H1 (cell line): Measurements from ENCODE around the gene CCDC127.
A peak's percentile ranks its signal among the peaks of the same experiment; 100 is the strongest.

Source experiments
- BRCA1 ChIP-seq: IDR thresholded peaks from 2 replicates; pipeline ENCODE4 v1.6.1; 2012; ENCODE audit warnings: low read depth, low read length, improper control_type of control experiment
- CEBPB ChIP-seq: IDR thresholded peaks from 2 replicates; pipeline ENCODE4 v1.6.1; 2012; ENCODE audit warnings: low read depth, low read length
- CTCF ChIP-seq, 3 experiments: IDR thresholded peaks; 1 replicate in 2 of 3; 2 replicates in 1 of 3; pipeline versions ENCODE4 v1.5.1 to v1.6.1; 2011; ENCODE audit warnings: low read length in 3 of 3, mild to moderate bottlenecking in 3 of 3, inconsistent platforms in 2 of 3, low read depth in 1 of 3, moderate library complexity in 1 of 3; ENCODE audit not compliant: insufficient read depth in 1 of 3; ENCODE audit errors: control extremely low read depth in 1 of 3
- EZH2 ChIP-seq: fragments of 200-600 bp; sonication (generic); IDR thresholded peaks from 2 replicates; pipeline ENCODE4 v1.7.1; 2012; ENCODE audit warnings: low read depth, mild to moderate bottlenecking, moderate library complexity, low read length, inconsistent platforms; ENCODE audit not compliant: severe bottlenecking
- KDM5A ChIP-seq: fragments of 200-600 bp; IDR thresholded peaks from 2 replicates; pipeline ENCODE4 v1.7.1; 2012; ENCODE audit warnings: mild to moderate bottlenecking, low read length, inconsistent platforms, mixed read lengths
- POLR2A ChIP-seq, 2 experiments: IDR thresholded peaks; 1 replicate in 1 of 2; 2 replicates in 1 of 2; pipeline ENCODE4 v1.6.1; 2011; ENCODE audit warnings: low read depth in 2 of 2, low read length in 2 of 2, mild to moderate bottlenecking in 2 of 2; ENCODE audit errors: control extremely low read depth in 1 of 2
- RFX5 ChIP-seq: IDR thresholded peaks from 2 replicates; pipeline ENCODE4 v1.6.1; 2011; ENCODE audit warnings: low read depth, low read length, improper control_type of control experiment, borderline replicate concordance
- SIN3A ChIP-seq, 2 experiments: IDR thresholded peaks in 1 of 2; conservative IDR thresholded peaks in 1 of 2; 2 replicates each; pipeline ENCODE4 v1.6.1; 2011 to 2012; ENCODE audit warnings: low read length in 2 of 2, improper control_type of control experiment in 1 of 2, low read depth in 1 of 2, mild to moderate bottlenecking in 1 of 2
- SIRT6 ChIP-seq: IDR thresholded peaks from one replicate; pipeline ENCODE4 v1.7.1; 2012; ENCODE audit warnings: low read length, inconsistent platforms
- SP1 ChIP-seq: IDR thresholded peaks from 2 replicates; pipeline ENCODE4 v1.6.1; 2011; ENCODE audit warnings: low read depth, low read length
- TAF1 ChIP-seq: IDR thresholded peaks from 2 replicates; pipeline ENCODE4 v1.6.1; 2011; ENCODE audit warnings: mild to moderate bottlenecking, low read depth, low read length
- TCF12 ChIP-seq: IDR thresholded peaks from 2 replicates; pipeline ENCODE4 v1.6.1; 2011; ENCODE audit warnings: low read depth, mild to moderate bottlenecking, low read length

- TF ChIP-seq CEBPB (no peak), CTCF (IDR thresholded peaks at IDR 0.05; ENCODE audit: control extremely low read depth in 1 of 3, insufficient read depth in 1 of 3, low read depth in 1 of 3, low read length in 3 of 3) (no peak), SIN3A (conservative IDR thresholded peaks at IDR 0.05 in 1 of 2, IDR thresholded peaks at IDR 0.05 in 1 of 2; ENCODE audit: low read depth in 1 of 2, low read length in 2 of 2) (no peak), SIRT6 (no peak), POLR2A (IDR thresholded peaks at IDR 0.05; ENCODE audit: control extremely low read depth in 1 of 2, low read depth in 2 of 2, low read length in 2 of 2) (peak in 1 of 2 experiments; percentile 1; a peak in 1 of 3 replicates), RFX5 (no peak), TCF12 (no peak), EZH2 (no peak), KDM5A (no peak), TAF1 (no peak), BRCA1 (no peak), SP1 (no peak)
Observed at GRCh38 chr5:147751-148150, 70.2 kb downstream of the CCDC127 start.
